Endothelial cell of hepatic sinusoid (primary cell): ENCODE data around the gene NTM.
"Not testable (repeated sequence)": the region's sequence is repeated elsewhere in the genome, so short reads cannot be mapped to it uniquely, and the experiment has no call there.

Source experiments
- in situ Hi-C: cut with HindIII; loops from 2 replicates; pipeline ENCODE4 v1.10.0; 2017; ENCODE audit warnings: low sequenced_read_pairs

Gene NTM

GRCh38 chr11:131418189-131418588 is 47.8 kb downstream of the NTM start:
- in situ Hi-C loops, result no loop called here

- in situ Hi-C loops, result no loop called here
Observed at GRCh38 chr11:131421066-131421855, 50.8 kb downstream of the NTM start.

GRCh38 chr11:131422029-131422428 is 51.6 kb downstream of the NTM start:
- in situ Hi-C loops, result no loop called here

- in situ Hi-C loops, result no loop called here
Observed at GRCh38 chr11:131422496-131422895, 52.1 kb downstream of the NTM start.

- in situ Hi-C loops, result no loop called here
Observed at GRCh38 chr11:131423688-131424087, 53.3 kb downstream of the NTM start.

GRCh38 chr11:131424257-131424876 is 54.0 kb downstream of the NTM start:
- in situ Hi-C loops, result not testable (repeated sequence)

- in situ Hi-C loops, result no loop called here
Observed at GRCh38 chr11:131425285-131425684, 54.9 kb downstream of the NTM start.

- in situ Hi-C loops, result no loop called here
Observed at GRCh38 chr11:131428853-131429252, 58.4 kb downstream of the NTM start.

- in situ Hi-C loops, result no loop called here
Observed at GRCh38 chr11:131430473-131431208, 60.2 kb downstream of the NTM start.

GRCh38 chr11:131441051-131441810 is 70.8 kb downstream of the NTM start:
- in situ Hi-C loops, result no loop called here

GRCh38 chr11:131446590-131447275 is 76.3 kb downstream of the NTM start:
- in situ Hi-C loops, result no loop called here

- in situ Hi-C loops, result no loop called here
Observed at GRCh38 chr11:131447277-131447815, 76.9 kb downstream of the NTM start.

- in situ Hi-C loops, result no loop called here
Observed at GRCh38 chr11:131447898-131448297, 77.5 kb downstream of the NTM start.

GRCh38 chr11:131449036-131450019 is 78.9 kb downstream of the NTM start:
- in situ Hi-C loops, result loop anchor here (5.0 kb wide), 1 partner anchor 92 kb away; no protein-coding TSS in a partner anchor

- in situ Hi-C loops, result loop anchor here (5.0 kb wide), 1 partner anchor 97 kb away; no protein-coding TSS in a partner anchor
Observed at GRCh38 chr11:131454490-131454889, 84.1 kb downstream of the NTM start.

- in situ Hi-C loops, result loop anchor here (5.0 kb wide), 1 partner anchor 98 kb away; no protein-coding TSS in a partner anchor
Observed at GRCh38 chr11:131454989-131455388, 84.6 kb downstream of the NTM start.

- in situ Hi-C loops, result no loop called here
Observed at GRCh38 chr11:131455843-131456704, 85.7 kb downstream of the NTM start.

GRCh38 chr11:131457163-131457562 is 86.7 kb downstream of the NTM start:
- in situ Hi-C loops, result no loop called here
